HG03469 (cell line): ENCODE measurements around the gene ZNF430.
"Not testable (repeated sequence)": the region's sequence is repeated elsewhere in the genome, so short reads cannot be mapped to it uniquely, and the experiment has no call there.

Source experiments
- ATAC-seq: cut with Tn5 transposase; IDR thresholded peaks from one replicate; pipeline ENCODE4 v1.9.1; 2021; ENCODE audit warnings: mild to moderate bottlenecking, moderate library complexity, moderate number of reproducible peaks; ENCODE audit not compliant: unreplicated experiment

The ZNF430 gene

DNA sequence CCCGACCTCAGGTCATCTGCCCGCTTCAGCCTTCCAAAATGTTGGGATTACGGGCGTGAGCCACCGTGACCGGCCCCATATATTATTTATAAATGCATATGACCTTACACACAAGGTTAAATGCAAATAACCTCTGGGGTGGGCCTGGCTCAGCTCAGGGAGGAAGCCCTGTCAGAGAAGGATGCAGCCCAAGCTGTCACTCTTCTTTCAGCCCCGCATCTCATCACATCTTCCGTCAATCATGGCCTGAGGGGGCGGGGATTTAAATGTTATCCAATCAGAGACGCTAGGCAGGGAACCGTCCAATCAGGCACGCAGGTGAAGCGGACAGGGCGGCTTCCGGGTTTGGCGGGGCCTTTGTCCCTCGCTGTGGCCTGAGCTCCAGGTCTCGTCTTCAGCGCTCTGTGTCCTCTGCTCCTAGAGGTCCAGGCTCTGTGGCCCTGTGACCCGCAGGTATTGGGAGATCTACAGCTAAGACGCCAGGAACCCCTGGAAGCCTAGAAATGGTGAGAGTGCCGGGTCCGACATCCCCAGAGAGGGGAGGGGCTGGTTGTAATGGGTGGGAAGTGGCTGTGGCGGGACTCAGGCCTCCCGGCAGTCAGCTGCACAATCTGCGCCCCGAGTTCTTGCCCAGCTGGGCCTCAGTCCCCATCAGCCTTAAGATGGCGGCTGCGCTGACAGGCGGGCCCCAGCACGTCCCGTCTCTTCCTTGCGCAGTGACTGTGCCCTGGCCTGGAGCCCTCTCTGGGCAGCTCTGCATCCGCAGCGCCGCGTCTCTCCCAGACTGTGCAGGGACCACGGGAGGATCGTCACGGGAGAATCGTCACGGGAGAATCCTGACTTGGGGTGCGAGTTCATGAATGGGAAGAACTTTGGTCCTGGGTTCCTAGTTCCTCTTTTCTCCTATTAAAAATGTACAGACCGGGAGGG, at the start of gene ZNF430:
TSS of gene ZNF430 (plus strand) at position 360 of the 930 bp plus-strand sequence. CDS start at position 504, 144 bp downstream.
- peak; percentile 93 for ATAC-seq

DNA sequence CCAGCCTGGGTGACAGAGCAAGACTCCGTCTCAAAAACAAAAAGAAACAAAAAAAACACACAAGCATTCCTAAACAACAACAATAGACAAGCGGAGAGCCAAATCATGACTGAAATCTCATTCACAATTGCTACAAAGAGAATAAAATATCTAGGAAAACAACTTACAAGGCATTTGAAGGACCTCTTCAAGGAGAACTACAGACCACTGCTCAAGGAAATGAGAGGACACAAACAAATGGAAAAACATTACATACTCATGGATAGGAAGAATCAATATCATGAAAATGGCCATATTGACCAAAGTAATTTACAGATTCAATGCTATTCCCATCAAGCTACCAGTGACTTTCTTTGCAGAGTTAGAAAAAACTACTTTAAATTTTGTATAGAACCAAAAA, 27.7 kb upstream of the ZNF430 start:
- not testable (repeated sequence) for ATAC-seq

- peak; percentile 96 for ATAC-seq
These were observed 20.6 kb upstream of the ZNF430 start for GRCh38 chr19:20999731-21000352.

GRCh38 chr19:21021238-21021637, 781 bp downstream of the ZNF430 start:
- ATAC-seq: not testable (repeated sequence)

- ATAC-seq: no peak
These were observed 2.5 kb downstream of the ZNF430 start for GRCh38 chr19:21022996-21023395.

DNA sequence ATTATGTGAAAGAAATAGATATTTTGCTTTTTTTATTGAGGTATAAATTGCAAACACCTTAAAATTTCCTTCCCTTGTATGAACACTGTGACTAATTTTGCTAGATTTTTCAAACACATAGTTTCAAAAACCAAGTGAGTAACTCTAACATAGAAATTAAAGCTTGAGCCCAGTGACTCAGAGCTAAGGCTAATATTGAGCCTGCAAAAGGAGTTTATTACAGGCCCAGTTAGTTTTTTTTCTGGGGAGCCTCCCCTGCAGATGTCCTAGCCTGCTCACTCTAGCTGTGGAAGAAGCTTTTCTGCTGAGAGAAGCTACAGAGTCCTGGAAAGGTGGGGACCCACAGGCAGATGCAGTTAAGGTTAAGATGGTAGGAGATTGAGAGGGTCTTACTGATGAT, 3.4 kb downstream of the ZNF430 start:
- no peak for ATAC-seq

DNA sequence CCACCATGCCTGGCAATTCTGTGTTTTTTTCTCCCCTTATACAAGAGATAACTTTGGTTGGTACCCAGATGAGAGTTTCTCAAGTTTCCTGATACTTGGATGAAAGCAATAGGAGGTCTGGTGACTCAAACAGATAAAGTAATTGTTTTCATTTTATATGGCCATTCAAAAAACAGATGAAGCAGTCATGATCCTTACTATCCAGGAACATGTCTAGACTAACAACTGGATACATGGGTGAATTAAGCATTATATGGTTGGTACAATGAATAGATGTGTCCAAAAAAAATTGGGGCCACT, 8.5 kb downstream of the ZNF430 start:
- no peak for ATAC-seq

- no peak for ATAC-seq
These were observed 24.6 kb downstream of the ZNF430 start for GRCh38 chr19:21045028-21045427.

- no peak for ATAC-seq
These were observed 26.0 kb downstream of the ZNF430 start for GRCh38 chr19:21046489-21046888.

DNA sequence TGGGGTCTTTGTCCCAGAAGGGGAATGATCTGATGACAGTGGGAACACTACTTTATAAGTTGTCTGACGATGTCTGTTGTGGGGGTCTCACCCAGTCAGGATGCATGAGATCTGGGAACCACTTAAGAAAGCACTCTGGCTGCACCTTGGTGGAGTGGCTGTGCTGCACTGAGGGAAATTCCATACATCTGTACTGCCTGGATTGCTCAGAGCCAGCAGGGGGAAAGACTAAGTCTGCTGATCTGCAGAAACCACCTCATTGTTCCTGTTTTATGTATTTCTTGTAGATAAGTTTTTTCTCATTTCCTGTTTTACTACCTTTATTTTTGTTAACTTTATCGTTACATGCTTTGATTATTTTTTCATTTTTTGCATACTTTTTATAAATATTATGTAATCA, 27.3 kb downstream of the ZNF430 start:
- no peak for ATAC-seq

DNA sequence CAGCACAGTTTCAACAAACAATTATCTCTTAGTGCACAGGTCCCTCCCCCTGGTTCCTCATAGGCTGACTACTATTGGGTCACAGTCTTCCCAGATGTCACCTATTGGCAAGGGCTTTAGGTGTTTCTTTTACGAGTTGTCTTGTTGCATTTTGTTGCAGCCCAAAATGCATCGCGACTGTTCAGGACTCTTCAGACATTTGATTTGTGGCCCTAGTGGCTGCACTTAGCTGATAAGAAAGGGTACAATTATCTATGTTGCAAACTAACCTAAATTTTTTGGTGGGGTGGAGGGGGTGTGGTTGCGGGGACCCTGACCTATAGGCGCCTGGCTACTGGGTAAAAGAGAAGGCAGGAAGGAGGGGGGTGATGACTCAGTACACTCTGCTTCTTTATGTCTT, 32.4 kb downstream of the ZNF430 start:
- no peak for ATAC-seq

GRCh38 chr19:21065336-21065735, 44.9 kb downstream of the ZNF430 start:
- ATAC-seq: no peak

- ATAC-seq: peak; percentile 94
These were observed 61.8 kb downstream of the ZNF430 start, which contains the start of gene ZNF714 for GRCh38 chr19:21082011-21082975. Gene ZNF714 (plus strand): TSS chr19:21082203. CDS start chr19:21098269, 16,066 bp downstream.

DNA sequence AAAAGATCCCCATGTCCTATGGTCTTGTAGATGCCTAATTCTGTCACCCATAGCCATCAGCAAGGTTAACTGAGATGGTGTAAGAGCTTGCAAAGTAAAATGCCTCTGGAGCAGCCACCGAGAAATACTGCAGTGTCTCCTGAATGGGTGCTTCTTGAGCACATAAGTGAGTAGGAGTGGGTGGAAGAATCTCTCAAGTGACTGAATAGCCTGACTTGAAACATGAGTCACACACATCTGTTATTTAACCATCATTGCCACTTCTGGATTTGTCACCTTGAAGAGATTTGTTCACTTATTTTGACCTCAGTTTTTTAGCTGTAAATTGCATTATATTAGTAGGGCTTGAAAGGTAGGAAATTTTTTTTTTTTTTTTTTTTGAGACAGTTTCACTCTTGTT, 63.9 kb downstream of the ZNF430 start:
- ATAC-seq: no peak

DNA sequence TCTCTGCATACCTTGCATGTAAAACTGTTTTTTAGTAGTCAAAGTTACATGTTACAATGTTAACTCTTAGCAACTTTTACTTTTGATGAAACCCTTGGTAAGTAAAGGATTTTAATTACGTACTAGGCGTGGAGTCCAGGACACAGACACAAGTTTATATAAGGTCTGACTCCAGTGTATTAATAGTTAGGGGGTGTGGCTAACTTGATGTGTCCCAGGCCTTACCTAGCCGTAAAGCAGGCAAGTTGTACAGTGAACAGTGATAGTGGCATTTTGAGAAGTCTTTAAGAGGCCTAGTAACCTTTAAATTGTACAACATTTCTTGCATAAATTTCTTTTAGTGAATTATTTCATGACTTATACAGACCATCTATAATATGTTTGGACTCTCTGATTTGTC, 67.4 kb downstream of the ZNF430 start:
- ATAC-seq: no peak

DNA sequence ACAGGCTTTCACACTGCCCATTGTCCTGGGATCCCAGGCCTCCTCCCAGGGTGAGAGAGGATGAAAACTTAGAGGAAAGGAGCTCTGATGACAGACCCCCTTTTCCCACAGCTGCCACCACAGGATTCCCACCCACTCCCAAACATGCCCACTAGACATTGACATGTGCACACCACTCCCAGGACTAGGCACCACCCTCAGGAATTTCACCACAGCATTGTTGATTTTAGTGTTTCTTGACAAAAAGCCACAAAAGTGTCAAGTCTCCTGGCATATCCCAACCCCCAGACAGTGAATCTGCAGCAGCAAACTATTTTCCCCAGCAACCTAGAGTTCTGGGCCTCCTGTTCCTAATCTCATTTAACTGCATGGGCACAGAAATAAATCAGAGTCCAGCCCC, 71.7 kb downstream of the ZNF430 start:
- ATAC-seq: no peak

- no peak for ATAC-seq
These were observed 74.0 kb downstream of the ZNF430 start for GRCh38 chr19:21094347-21095025.

DNA sequence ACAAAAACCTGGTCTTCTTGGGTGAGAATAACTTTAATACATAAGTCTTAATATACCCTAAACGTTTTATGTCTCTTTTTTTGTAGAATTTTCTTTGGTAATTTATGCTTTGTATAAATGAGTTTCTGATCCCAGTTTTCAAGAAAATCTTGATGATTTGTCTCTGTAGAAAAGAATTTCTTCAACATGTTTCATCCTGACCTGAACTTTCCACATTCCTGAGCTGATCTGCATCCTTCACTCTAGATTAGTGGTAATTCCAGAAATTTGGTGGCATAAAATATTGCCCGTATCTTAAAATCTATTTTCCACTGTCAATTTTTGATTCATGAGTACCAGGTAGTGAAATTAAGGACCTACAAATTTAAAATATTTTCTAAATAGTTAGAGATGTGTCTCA, 77.8 kb downstream of the ZNF430 start:
- ATAC-seq: no peak

- no peak for ATAC-seq
These were observed 81.2 kb downstream of the ZNF430 start for GRCh38 chr19:21101521-21102242.

DNA sequence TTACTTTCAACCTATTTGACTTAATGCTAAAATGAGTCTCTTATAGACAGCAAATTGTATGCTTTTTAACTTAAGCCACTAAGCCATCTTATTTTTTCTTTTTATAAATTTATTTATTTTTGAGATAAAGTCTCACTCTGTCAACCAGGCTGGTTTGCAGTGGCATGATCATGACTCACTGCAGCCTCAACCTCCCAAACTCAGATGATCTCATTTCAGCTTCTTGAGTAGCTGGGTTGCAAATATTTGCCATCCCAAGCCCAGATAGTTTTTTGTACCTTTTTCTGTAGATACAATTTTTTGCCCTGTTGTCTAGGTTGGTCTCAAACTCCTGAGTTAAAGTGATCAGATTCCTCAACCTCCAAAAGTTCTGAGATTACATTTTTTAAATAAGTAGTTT, 88.7 kb downstream of the ZNF430 start:
- ATAC-seq: no peak
